HG03439 (cell line): ENCODE data around the gene VPS8.

Source experiments
- ATAC-seq: cut with Tn5 transposase; IDR thresholded peaks from one replicate; pipeline ENCODE4 v1.9.1; 2021; ENCODE audit warnings: mild to moderate bottlenecking, moderate library complexity; ENCODE audit not compliant: unreplicated experiment

Gene VPS8

DNA sequence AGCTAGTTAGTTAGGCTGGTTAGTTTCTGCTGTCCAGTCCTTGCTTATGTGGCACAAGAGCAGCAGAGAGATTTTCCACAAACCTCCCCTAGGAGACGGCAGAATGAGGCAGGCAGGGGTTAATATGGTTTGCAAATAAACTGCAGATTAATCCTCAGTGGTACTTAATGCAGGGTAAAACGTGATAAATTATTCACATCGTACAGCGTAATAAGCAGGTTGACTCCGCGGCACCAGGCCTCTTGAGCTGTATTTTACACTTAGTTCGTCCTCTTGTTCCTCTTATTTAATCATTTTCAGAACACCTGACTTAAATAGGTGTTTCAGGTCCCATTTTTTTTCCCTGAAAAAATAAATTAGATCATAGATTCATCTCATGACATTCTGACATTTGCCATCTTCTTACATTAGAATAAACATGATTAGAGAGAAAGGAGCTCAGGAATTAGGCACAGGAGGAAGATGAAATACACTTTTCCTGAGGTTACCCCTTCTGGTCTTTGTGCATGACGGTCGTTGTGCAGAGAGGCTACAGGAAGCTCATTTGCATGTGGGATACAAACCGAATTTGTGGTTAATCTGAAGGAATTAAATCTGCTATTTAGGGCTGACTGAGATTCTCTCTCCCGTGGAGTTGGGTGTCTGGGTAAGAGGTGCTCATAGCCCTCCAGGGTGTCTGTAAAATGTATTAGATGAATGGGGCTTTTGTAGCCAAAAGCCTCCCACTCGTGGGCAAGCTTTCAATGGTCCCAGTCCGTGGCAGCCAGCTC lies 27.1 kb upstream of the VPS8 start:
- ATAC-seq: no peak

- ATAC-seq: no peak
Measured at GRCh38 chr3:184785890-184786279, 26.1 kb upstream of the VPS8 start.

DNA sequence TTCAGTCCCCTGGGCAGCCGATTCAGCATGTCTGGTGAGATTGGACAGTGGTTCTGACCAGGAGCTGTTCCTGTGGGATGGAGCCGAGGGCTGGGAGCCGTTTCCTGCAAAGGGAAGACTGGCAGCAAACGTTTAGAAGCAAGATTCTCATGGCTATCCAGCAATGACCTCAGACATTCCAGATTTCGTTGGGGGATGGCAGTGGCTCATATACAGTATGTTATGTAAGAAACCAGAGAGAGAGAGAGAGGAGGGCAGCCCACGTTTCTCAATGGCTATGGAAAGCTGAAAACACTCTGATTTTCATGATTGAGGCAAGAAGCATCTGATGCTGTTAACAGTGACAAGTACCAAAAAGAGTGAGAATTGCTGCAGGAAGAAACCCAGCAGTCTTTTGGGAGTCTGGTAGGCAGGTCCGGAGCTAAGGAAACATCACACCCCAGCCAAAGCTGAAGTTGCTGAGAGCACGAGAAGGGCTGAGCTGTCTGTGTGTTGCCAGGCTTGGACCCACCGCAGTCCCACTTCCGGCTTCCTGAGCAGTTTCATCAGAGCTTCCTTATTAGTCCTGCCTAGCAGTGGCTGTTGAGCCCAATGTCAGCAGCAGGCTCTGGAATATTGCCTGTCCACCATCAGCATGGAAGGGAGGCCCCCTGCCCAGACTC lies 25.6 kb upstream of the VPS8 start:
- ATAC-seq: no peak

DNA sequence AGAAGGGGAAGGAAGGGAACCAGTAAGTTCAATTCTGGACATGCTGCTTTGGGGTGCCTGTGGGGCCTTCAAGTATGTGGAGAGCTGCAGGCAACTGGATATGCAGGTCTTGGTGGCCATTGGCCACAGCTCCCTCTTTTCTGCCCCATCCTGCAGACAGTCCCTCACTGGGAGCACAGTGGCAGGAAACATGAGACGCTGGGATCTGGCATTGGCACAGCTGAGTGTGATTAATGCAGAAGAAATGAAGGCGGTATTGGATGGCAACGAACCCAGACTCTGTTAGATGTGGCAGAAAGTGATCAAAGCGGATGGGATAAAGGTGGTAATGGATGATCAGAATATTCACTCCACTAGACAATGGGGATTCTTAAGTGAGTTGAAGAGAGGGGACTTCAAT lies 23.2 kb upstream of the VPS8 start:
- no peak for ATAC-seq

DNA sequence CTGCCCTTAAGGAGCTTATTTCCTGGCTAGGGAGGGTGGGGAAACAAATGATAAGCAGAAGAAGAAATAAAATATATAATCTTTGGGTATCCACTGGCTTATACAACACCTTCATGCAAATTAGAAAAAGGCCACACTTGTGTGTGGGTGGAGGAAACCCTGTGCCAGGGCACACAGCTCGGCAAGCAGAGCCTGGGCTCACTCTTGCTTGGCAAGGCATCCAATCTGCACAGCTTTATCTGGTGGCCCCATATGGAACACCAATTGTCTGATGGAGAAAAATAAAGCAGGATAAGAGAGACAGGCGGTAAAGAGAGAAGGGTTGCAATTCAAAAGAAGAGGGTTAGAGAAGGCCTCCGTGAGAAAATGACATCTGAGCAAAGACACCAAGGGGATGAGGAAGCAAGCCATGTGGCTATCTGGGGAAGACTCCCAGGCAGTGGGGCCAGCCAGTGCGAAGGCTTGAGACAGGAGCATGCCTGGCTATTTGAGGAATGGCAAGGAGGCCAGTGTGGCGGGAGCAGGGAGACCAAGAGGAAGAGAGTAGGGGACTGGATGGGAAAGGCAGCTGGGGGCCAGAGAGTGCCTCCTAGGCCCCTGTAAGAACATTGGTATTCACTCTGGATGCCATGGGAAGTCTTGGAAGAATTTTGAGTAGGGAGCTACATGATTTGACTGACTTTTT lies 22.5 kb upstream of the VPS8 start:
- no peak for ATAC-seq

DNA sequence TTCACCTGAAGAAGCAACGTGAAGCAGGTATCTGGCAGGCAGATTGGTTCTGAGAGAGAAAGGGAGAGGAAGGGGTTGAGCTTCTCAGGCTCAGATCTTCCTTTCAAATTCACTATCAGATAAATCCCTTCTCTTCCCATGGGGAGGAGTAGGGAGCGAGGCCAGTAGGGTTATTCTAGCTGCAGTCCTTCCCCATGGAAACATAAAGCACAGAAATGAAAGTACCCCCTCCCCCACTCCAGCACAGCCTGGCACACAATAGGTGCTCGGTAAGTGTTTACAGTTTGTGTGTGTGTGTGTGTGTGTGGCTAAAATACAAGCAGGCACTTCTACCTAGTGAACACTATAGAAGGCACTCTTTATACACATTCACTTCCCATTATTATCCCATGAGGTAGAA lies 20.8 kb upstream of the VPS8 start:
- no peak for ATAC-seq

GRCh38 chr3:184795522-184796190 lies 16.3 kb upstream of the VPS8 start:
- no peak for ATAC-seq

- ATAC-seq: no peak
Measured at GRCh38 chr3:184796551-184796950, 15.4 kb upstream of the VPS8 start.

DNA sequence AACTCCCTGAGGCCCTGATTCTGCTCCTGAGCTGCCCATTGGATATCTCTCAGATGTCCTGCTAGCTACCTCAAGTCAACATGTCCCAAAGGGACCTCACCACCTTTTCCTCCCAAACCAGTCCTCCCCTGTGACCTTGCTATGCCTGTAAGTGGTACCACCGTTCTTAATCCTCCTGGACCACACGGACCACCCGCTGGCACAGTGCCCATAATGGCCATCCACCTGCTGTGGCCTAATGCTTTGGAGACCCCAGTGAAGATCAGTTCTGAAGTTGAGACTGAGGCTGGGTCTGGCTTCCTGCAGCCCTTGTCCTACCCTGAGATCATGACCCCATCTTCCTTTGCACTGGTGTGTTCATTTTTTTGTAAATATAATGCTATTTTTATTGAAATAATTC lies 15.0 kb upstream of the VPS8 start:
- no peak for ATAC-seq

DNA sequence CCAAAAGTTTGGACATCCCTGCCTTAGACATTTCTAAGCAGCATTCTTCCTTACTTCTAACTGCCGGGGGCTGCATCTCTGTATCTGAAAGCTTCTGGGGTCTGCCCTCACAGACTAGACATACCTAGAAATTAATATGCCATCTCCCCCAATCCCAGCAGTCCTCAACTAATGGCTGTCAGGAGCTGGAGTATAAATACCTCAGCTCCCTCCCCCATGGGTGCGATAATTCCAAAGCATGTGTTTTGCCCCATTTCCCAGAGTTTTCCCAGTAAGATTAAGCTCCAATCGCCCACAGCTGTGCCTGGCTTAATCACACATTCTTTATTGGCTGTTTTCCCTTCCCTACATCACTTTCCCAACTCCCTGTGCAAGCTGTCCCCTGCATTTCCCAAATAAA lies 13.8 kb upstream of the VPS8 start:
- no peak for ATAC-seq

- ATAC-seq: no peak
Measured at GRCh38 chr3:184800349-184800930, 11.5 kb upstream of the VPS8 start.

- no peak for ATAC-seq
Measured at GRCh38 chr3:184801241-184801785, 10.7 kb upstream of the VPS8 start.

- no peak for ATAC-seq
Measured at GRCh38 chr3:184802150-184802549, 9.8 kb upstream of the VPS8 start.

- ATAC-seq: no peak
Measured at GRCh38 chr3:184804801-184805200, 7.2 kb upstream of the VPS8 start.

GRCh38 chr3:184805351-184806038 lies 6.5 kb upstream of the VPS8 start:
- ATAC-seq: no peak

GRCh38 chr3:184806567-184807271 lies 5.2 kb upstream of the VPS8 start:
- ATAC-seq: no peak

DNA sequence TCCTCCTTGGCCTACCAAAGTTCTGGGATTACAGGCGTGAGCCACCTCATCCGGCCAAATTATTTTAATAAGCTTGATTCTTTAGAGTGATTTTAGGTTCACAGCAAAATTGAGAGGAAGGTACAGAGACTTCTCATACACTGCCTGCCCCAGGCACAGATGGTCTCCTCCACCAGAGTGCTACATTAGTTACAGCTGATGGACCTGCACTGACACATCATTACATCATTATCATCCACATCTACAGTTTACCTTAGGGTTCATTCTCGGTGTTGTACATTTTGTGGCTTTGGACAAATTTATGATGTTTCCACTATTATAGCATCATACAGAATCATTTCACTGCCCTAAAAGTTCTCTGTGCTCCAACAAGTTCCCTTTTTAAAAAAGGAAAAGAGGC lies 4.4 kb upstream of the VPS8 start:
- ATAC-seq: no peak

DNA sequence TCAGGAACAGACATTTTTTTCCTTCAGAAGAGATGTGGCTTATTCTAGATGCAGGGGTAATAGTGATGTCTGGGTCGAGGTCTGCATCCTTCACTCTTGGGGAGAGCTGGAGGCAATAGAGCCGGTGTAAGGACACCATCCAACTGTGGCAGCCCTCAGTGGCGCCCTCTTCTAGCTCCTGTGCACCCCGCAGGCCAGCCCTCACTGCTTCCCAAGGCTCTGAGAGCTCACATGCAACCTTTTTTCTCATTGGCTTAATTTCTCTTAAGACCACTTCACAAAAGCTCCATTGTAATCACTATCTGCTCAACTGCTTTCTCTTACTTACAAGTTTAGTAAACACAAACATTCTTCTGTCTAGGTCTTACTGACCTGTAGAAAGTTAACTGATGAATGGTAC lies 3.9 kb upstream of the VPS8 start:
- ATAC-seq: no peak

GRCh38 chr3:184810146-184810545 lies 1.8 kb upstream of the VPS8 start:
- ATAC-seq: no peak

- ATAC-seq: no peak
Measured at GRCh38 chr3:184811034-184811433, 932 bp upstream of the VPS8 start.
